SU-DHL-6 (cell line): ENCODE results near the gene ANKRD34A.
A peak's percentile ranks its signal among the peaks of the same experiment; 100 is the strongest.

ENCODE experiments used
- H2AFZ ChIP-seq: fragments of 200-600 bp; sonication (generic); 2 replicates; pipeline ENCODE4 v1.6.1; 2014; ENCODE audit warnings: low read depth, mild to moderate bottlenecking, moderate library complexity, mixed read lengths, antibody characterized with exemption, low read length; ENCODE audit not compliant: severe bottlenecking
- H3F3A ChIP-seq: fragments of 200-600 bp; shearing (Covaris generic); 2 replicates; pipeline ENCODE4 v1.6.0; 2016; ENCODE audit warnings: antibody characterized with exemption, mild to moderate bottlenecking; ENCODE audit not compliant: insufficient read depth
- H3K27ac ChIP-seq: fragments of 200-600 bp; sonication (generic); 2 replicates; pipeline ENCODE4 v1.5.1; 2016; ENCODE audit warnings: low read depth, mild to moderate bottlenecking, low read length, moderate library complexity, mixed read lengths
- H3K27me3 ChIP-seq: fragments of 200-600 bp; sonication (generic), shearing (Covaris generic); 2 replicates; pipeline ENCODE4 v1.6.0; 2014; ENCODE audit warnings: mild to moderate bottlenecking, low read length
- H3K36me3 ChIP-seq: fragments of 200-600 bp; sonication (generic); 2 replicates; pipeline ENCODE4 v1.6.1; 2014; ENCODE audit warnings: mild to moderate bottlenecking, low read length, mixed read lengths
- H3K4me2 ChIP-seq: fragments of 300-600, 200-600 bp; shearing (Covaris generic), sonication (generic); 2 replicates; pipeline ENCODE4 v1.6.0; 2014; ENCODE audit warnings: low read length, low read depth, mild to moderate bottlenecking; ENCODE audit not compliant: poor library complexity, severe bottlenecking
- H3K4me3 ChIP-seq: fragments of 200-600 bp; sonication (generic); 2 replicates; pipeline ENCODE4 v1.5.1; 2014; ENCODE audit warnings: antibody characterized with exemption, low read length, mild to moderate bottlenecking, mixed read lengths; ENCODE audit not compliant: insufficient read depth, poor library complexity, severe bottlenecking
- H3K79me2 ChIP-seq: fragments of 200-600 bp; sonication (generic); 2 replicates; pipeline ENCODE4 v1.6.1; 2014; ENCODE audit warnings: mild to moderate bottlenecking, low read length, moderate library complexity; ENCODE audit not compliant: insufficient read depth
- H3K9ac ChIP-seq: fragments of 200-600 bp; sonication (generic); 2 replicates; pipeline ENCODE4 v1.7.0; 2014; ENCODE audit warnings: mild to moderate bottlenecking, low read length
- H3K9me2 ChIP-seq: fragments of 200-600 bp; sonication (generic); replicated peaks from 2 replicates; pipeline ENCODE4 v1.6.1; 2014; ENCODE audit warnings: low read length; ENCODE audit not compliant: insufficient read depth
- H3K9me3 ChIP-seq: fragments of 200-600 bp; sonication (generic); 2 replicates; pipeline ENCODE4 v1.6.1; 2014; ENCODE audit warnings: low read length, mixed read lengths; ENCODE audit not compliant: insufficient read depth
- H4K20me1 ChIP-seq: fragments of 200-600 bp; sonication (generic); 2 replicates; pipeline ENCODE4 v1.6.1; 2014; ENCODE audit warnings: low read depth, mild to moderate bottlenecking, antibody characterized with exemption, low read length, moderate library complexity, mixed read lengths
- CTCF ChIP-seq: fragments of 200-600 bp; sonication (generic); IDR thresholded peaks from one replicate; pipeline ENCODE4 v1.5.1; 2017; ENCODE audit warnings: antibody characterized with exemption, mild to moderate bottlenecking, low read length, moderate library complexity; ENCODE audit not compliant: insufficient read depth, poor library complexity, severe bottlenecking
- EZH2phosphoT487 ChIP-seq: fragments of 200-600 bp; sonication (generic), shearing (Covaris generic); conservative IDR thresholded peaks from 2 replicates; pipeline ENCODE4 v1.6.1; 2018; ENCODE audit warnings: mild to moderate bottlenecking, antibody characterized with exemption, low read length, moderate library complexity, mixed read lengths

The ANKRD34A gene

GRCh38 chr1:146010126-146010738 lies 45.9 kb upstream of the ANKRD34A start:
- no peak for TF ChIP-seq CTCF
- Histone ChIP-seq H3K27ac (no peak overlapping the region), H4K20me1 (no peaks in the 10 kb centered on the region), H3K9me3 (no peaks in the 10 kb centered on the region), H3K9ac (no peak overlapping the region), H3K4me3 (no peak overlapping the region), H3F3A (no peaks in the 10 kb centered on the region), H2AFZ (no peak overlapping the region), H3K79me2 (no peaks in the 10 kb centered on the region), H3K4me2 (no peak overlapping the region), H3K36me3 (no peaks in the 10 kb centered on the region), H3K9me2 (no peaks in the 10 kb centered on the region), H3K27me3 (no peaks in the 10 kb centered on the region)

- H3K4me3 ChIP-seq = no peak overlapping the region
- no peaks in the 10 kb centered on the region for H3K79me2 ChIP-seq
- H2AFZ ChIP-seq = peak overlapping the region; percentile 95
- no peak overlapping the region for H3K4me2 ChIP-seq
- no peak overlapping the region for H3K27ac ChIP-seq
- H3F3A ChIP-seq = no peaks in the 10 kb centered on the region
- no peak overlapping the region for H3K9ac ChIP-seq
- TF ChIP-seq EZH2phosphoT487 = no peak
- no peak for TF ChIP-seq CTCF
- H3K27me3 ChIP-seq = no peaks in the 10 kb centered on the region
- H3K9me2 ChIP-seq = no peaks in the 10 kb centered on the region
- H4K20me1 ChIP-seq = no peaks in the 10 kb centered on the region
- no peaks in the 10 kb centered on the region for H3K9me3 ChIP-seq
- no peaks in the 10 kb centered on the region for H3K36me3 ChIP-seq
These were observed 43.2 kb upstream of the ANKRD34A start for GRCh38 chr1:146007489-146008133.

- no peak overlapping the region for H3K27ac ChIP-seq
- TF ChIP-seq EZH2phosphoT487 (no peak), CTCF (no peak)
- H3K9me2 ChIP-seq = no peaks in the 10 kb centered on the region
- no peak overlapping the region for H2AFZ ChIP-seq
- no peaks in the 10 kb centered on the region for H3K36me3 ChIP-seq
- no peaks in the 10 kb centered on the region for H3K27me3 ChIP-seq
- no peaks in the 10 kb centered on the region for H4K20me1 ChIP-seq
- H3K4me3 ChIP-seq = no peak overlapping the region
- no peak overlapping the region for H3K4me2 ChIP-seq
- no peaks in the 10 kb centered on the region for H3K9me3 ChIP-seq
- peaks cover 10% of the 10 kb centered on the region for H3F3A ChIP-seq
- no peak overlapping the region for H3K9ac ChIP-seq
- no peaks in the 10 kb centered on the region for H3K79me2 ChIP-seq
These were observed 37.3 kb upstream of the ANKRD34A start for GRCh38 chr1:146001709-146002108.
